ENCODE results near the gene PLXNB3. TPM values are rescaled to one million over a fixed set of nuclear protein-coding genes. Genes with fewer than 3 reads are reported as not detected.
"Not testable (repeated sequence)": the region's sequence is repeated elsewhere in the genome, so short reads cannot be mapped to it uniquely, and the experiment has no call there.

Gene PLXNB3
- total RNA-seq, 1 donor from 2014 or later: 0.47 TPM

DNA sequence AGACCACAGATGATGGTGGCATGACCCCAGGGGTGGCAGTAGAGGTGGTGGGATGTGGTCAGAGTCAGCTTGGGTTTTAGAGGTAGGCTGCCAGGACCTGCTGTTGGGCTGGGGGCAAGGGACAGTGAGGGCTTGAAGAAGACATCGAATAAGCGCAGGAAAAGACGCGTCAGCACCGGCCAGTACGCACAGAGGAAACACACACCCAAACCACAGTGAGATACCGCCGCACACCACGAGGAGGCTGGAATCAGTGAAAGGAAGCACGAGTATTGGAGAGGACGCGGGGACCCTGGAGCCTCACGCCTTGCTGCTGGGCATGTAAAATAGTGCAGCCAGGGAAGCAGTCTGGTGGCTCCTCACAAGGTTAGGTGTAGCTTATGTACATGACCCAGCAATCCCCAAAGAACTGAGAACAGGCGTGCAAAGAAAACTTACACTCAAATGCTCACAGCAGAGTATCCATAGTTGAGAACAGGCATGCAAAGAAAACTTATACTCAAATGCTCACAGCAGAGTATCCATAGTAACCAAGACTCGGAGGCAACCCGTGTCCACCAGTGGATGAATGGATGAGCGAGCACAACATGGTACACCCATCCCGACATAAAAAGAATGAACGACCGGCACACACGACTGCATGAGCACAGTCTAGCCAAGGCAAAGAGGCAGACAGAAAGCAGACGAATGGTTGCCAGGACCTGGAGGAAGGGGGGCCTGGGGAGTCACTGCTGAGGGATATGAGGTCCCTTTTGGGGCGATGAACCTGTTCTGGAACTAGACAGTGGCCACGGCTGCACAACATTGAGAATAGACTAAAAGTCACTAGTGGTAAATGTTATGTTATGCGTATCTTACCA is 53.0 kb downstream of the PLXNB3 start:
- no peak for DNase-seq

DNA sequence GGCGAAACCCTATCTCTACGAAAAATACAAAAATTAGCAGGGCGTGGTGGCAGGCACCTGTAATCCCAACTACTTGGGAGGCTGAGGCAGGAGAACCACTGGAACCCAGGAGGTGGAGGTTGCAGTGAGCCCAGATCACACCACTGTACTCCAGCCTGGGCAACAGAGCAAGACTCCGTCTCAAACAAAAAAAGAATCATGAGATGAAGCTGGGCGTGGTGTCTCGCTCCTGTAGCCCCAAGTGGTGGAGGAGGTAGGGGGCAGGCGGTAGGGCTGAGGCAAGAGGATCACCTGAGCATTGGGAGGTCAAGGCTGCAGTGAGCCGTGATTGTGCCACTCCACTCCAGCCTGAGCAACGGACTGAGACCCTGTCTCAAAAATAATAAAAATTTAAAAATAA is 54.0 kb downstream of the PLXNB3 start:
- DNase-seq: not testable (repeated sequence)

DNA sequence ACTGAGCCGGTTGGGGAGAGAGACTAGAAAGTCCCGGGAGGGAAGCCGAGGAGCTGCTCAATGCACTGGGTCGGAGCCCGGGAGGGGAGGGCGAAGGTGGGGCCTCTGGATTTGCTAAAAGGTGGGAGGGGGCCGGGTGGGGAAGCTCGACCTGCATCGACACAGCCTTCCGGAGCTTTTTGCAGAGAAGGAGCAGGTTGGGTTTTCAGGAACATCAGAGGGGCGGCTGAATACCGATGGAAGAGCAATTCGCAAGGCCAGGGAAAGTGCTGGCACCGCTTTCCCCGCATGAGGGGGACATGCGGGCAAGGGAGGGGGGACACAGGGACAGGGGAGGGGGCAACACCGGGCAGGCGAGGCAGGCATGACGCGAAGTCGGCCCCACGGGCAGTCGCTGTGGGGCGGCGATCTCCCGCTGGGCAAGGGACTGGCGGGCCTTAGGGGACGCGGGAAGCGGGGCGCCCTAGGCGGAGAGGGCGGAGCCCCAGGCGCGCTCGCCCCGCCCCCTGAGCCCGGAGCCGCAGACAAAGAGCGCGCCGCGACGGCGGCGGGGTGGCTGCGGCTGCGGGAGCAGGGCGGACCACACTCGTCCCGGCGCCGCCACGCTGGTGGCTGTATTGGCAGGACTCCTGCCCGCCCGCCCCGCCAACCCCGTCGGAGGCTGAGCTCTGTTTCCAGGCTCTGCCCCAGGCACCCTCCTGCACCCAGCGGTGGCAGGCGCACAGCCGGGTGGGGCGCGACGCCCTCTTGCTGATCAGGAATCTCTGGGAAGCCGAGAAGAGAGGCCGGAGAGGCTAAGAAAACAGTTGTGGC is 54.7 kb downstream of the PLXNB3 start:
- DNase-seq: no peak

DNA sequence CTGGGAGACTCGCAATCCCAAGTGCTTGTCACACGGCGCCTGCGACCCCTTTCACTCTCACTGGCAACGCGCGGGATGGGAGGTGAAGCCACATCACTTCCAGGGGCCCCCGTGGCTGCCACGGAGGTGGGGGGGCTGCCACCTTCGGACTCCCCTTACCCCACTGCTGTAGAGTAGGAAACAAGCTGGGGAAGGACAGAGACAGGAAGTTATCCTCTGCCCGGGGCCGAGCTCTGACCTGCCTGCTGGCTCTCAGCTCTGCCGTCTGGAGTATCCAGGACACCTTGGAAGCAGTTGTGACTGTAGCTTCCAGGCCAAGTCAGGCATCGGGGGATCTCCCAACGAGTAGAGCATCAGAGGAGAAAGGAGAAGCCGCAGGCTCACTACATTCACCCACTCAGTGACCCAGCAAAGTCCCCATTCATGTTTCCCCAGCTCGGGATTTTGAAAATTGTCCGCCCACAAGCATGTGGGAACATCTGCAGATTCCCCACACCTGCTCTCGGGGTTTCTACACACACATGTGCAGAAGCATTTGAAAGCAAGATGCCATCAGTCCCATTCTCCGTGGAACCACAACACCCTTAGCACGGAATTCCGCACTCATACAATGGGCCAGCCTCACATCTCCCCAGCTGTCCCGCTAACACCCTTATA is 55.5 kb downstream of the PLXNB3 start:
- DNase-seq: no peak

DNA sequence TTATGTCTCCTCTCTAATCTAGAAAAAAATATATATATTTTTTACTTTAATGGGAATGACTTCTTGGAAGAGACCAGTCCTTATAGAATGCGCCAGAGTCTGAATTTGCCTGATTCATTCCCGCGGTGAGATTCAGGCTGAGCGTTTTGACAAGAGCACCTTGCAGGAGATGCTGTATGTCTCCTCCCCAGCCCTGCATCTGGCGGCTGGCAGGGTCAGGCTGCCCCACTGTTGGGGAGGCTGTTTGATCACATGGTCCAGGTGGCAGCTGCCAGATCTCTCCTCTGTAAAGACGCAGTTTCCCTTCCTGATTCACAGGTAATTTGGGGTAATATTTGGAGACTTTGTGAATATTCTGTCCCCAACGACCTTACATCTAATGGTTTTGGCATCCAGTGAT is 56.6 kb downstream of the PLXNB3 start:
- DNase-seq: no peak

DNA sequence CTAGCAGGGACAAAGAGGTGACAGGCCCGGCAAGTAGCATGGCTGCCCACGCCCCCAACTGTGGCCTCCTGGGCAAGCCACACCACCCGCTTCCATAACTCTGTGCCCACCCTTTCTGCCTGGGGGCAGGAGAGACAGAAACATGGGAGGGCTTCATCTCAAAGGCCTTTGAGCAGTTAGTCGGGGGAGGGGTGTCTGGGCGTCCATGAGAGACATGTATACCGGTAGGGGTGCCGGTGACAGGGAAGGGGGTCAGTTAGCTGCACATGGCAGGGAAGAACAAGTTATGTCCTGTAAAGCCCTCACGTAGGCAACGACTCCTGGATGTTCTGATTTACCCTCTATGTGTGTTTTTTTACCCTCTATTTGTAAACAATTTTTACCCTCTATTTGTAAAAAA is 57.0 kb downstream of the PLXNB3 start:
- no peak for DNase-seq

DNA sequence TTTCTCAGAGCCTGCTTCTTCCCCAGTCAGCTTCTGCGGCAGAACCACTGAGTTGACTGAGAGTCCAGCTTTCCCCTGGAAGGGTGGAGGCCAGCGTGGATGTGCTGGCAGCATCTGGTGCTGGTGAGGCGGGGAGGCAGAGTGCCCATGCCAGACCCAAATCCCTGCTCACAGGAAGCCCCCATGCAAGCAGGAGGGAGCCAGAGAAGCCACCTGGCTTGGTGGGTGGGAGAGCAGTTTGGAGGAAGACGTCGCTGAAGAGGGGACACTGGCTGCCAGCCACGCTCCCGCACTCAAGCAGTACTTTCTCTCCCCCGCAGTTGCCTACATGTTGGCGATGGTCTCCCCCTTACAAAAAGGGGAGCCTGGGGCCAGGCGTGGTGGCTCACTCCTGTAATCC is 60.3 kb downstream of the PLXNB3 start:
- DNase-seq: no peak

DNA sequence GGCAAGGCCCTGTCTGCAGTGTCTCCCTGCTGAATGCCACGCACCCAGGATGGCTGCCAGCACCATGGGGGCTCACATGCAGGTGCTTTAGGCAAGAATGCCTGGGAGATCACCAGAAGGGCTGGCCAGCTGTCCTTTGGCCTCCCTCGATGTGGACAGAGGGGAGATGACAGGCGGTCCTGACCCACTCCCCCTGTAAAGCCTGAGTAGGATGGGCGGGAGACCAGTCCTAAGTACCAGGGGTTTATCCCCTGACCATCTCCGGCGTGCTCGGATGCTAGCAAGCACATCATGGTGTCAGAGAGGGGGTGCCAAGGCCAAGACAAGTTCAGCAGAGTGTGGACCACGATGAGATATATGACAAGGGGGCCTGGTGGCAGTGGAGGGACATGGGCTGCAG is 61.0 kb downstream of the PLXNB3 start:
- DNase-seq: no peak

Other genes starting within 250 kb of the PLXNB3 start
- gene ATP2B3, start 246.6 kb upstream of the PLXNB3 start, total RNA-seq: 7.2 TPM
- 17.3 TPM for gene CCNQ, start 165.1 kb upstream of the PLXNB3 start, total RNA-seq
- 1.7 TPM for gene DUSP9, start 117.0 kb upstream of the PLXNB3 start, total RNA-seq
- 27.5 TPM for gene PNCK, start 90.4 kb upstream of the PLXNB3 start, total RNA-seq
- 11.4 TPM for gene SLC6A8, start 76.3 kb upstream of the PLXNB3 start, total RNA-seq
- 60.2 TPM for gene BCAP31, start 39.9 kb upstream of the PLXNB3 start, total RNA-seq
- 5.0 TPM for gene ABCD1, start 39.4 kb upstream of the PLXNB3 start, total RNA-seq
- 0.16 TPM for gene SRPK3, start 16.8 kb downstream of the PLXNB3 start, total RNA-seq
- 29.0 TPM for gene IDH3G, start 30.1 kb downstream of the PLXNB3 start, total RNA-seq
- 78.9 TPM for gene SSR4, start 30.4 kb downstream of the PLXNB3 start, total RNA-seq
- 148 TPM for gene PDZD4, start 66.3 kb downstream of the PLXNB3 start, total RNA-seq
- 98.1 TPM for gene L1CAM, start 121.9 kb downstream of the PLXNB3 start, total RNA-seq
- gene AVPR2, start 140.4 kb downstream of the PLXNB3 start, total RNA-seq: not detected
- gene ARHGAP4, start 162.0 kb downstream of the PLXNB3 start, total RNA-seq: 6.6 TPM
- gene NAA10, start 170.8 kb downstream of the PLXNB3 start, total RNA-seq: 17.6 TPM
- gene RENBP, start 180.4 kb downstream of the PLXNB3 start, total RNA-seq: 2.8 TPM
- gene HCFC1, start 207.6 kb downstream of the PLXNB3 start, total RNA-seq: 12.6 TPM
- gene TMEM187, start 208.5 kb downstream of the PLXNB3 start, total RNA-seq: 2.7 TPM